ENCODE results near the gene RARS2. TPM values are rescaled to one million over a fixed set of nuclear protein-coding genes. Genes with fewer than 3 reads are reported as not detected.

RARS2 gene
- total RNA-seq, 4 donors from 2014 or later = 26.4 to 48.5 (median 44.8) TPM

DNA sequence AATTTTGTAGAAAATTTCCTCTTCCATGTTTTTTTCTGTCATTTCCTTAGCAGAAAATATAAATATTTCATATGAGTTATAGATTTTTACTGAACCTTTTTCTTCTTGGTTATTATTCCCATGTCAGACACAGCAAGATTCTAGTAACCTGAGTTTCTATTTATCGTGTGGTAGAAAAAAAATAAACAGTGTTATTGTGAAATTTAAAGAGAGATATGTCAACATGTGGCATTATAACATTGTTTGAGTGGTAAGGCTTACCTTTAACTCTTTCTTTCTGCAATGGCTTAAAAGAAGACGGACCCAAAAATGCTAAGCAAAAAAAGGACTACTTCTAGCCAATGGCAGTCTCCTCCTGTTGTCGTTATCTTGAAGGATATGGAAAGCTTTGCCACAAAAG lies 19.0 kb upstream of the RARS2 start:
- Histone ChIP-seq H3K36me3 (peaks cover 0 to 35% (median 0%) of the 10 kb centered on the region in 3 donors), H3K27me3 (no peaks in the 10 kb centered on the region), H3K27ac (no peak overlapping the region), H3K9me3 (no peaks in the 10 kb centered on the region), H3K4me1 (no peaks in the 10 kb centered on the region), H3K4me3 (no peak overlapping the region)
- no peak for TF ChIP-seq POLR2A (IDR thresholded peaks at IDR 0.05)
- TF ChIP-seq, protein P1, sequence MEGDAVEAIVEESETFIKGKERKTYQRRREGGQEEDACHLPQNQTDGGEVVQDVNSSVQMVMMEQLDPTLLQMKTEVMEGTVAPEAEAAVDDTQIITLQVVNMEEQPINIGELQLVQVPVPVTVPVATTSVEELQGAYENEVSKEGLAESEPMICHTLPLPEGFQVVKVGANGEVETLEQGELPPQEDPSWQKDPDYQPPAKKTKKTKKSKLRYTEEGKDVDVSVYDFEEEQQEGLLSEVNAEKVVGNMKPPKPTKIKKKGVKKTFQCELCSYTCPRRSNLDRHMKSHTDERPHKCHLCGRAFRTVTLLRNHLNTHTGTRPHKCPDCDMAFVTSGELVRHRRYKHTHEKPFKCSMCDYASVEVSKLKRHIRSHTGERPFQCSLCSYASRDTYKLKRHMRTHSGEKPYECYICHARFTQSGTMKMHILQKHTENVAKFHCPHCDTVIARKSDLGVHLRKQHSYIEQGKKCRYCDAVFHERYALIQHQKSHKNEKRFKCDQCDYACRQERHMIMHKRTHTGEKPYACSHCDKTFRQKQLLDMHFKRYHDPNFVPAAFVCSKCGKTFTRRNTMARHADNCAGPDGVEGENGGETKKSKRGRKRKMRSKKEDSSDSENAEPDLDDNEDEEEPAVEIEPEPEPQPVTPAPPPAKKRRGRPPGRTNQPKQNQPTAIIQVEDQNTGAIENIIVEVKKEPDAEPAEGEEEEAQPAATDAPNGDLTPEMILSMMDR (IDR thresholded peaks at IDR 0.05) = no peak
- DNase-seq = no peak

DNA sequence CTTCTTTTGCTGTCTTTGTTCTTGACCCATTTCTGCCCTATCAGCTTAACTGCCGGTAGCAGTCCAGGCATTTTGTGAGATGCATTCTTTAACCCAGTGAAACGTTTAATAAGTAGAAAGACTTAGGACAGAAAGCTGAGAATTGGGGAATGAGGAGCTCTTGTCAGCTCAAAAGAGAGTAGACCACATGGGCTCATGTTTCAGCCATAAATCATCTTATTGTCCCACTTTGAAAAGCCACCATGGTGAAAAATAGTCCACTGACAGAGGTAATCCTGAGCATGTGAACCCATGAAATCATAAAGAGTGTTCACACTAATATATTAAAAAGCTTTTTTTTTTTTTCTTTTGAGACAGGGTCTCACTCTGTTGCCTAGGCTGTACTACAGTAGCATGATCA lies 16.4 kb upstream of the RARS2 start:
- TF ChIP-seq POLR2A (IDR thresholded peaks at IDR 0.05) = no peak
- TF ChIP-seq, protein P1 (IDR thresholded peaks at IDR 0.05) = no peak
- Histone ChIP-seq H3K27ac (no peak overlapping the region), H3K36me3 (peaks cover 0 to 13% (median 0%) of the 10 kb centered on the region in 3 donors), H3K4me3 (no peak overlapping the region), H3K27me3 (no peaks in the 10 kb centered on the region), H3K4me1 (no peaks in the 10 kb centered on the region), H3K9me3 (no peaks in the 10 kb centered on the region)
- DNase-seq = no peak

DNA sequence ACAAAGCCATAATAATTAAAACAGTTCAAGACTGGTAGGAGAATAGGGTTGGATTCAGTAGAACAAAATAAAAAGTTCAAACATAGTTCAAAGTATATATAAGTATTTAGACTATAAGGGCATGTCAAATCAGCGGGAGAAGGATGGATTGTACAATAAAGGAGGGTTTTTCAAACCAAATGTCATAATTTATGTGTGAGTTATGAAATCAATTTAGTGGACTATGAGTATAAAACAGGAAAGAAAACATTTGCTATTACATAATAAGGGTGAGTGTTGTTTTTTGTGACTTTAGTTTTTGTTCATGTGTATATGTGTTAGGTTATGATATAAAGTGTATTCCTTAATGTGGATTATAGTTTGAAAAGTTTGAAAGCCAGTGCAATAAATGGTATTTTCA lies 10.8 kb upstream of the RARS2 start:
- no peaks in the 10 kb centered on the region for H3K4me1 ChIP-seq
- no peak for DNase-seq
- no peak overlapping the region for H3K4me3 ChIP-seq
- TF ChIP-seq, protein P1 (IDR thresholded peaks at IDR 0.05) = no peak
- TF ChIP-seq POLR2A (IDR thresholded peaks at IDR 0.05) = no peak
- H3K27me3 ChIP-seq = no peaks in the 10 kb centered on the region
- no peak overlapping the region for H3K27ac ChIP-seq
- H3K36me3 ChIP-seq = peaks cover 0 to 6% (median 0%) of the 10 kb centered on the region in 3 donors
- H3K9me3 ChIP-seq = no peaks in the 10 kb centered on the region

DNA sequence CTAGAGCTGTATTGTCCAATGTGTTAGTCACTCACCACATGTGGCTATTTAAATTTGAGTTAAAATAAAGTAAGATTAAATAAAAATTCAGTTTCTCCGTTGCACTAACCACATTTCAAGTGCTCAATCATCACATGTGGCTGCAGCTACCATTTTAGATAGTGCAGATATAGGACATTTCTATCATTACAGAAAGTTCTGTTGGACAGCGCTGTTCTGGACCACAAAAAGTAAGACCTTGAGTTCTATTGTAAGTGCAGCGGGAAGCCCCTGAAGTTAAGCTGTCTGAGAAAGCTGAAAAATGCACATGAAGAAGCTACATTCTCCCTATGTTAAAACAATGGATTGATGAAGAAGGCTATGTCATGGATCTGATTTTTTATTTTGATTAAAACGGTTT lies 1.2 kb upstream of the RARS2 start:
- Histone ChIP-seq H3K9me3 (no peaks in the 10 kb centered on the region), H3K4me3 (peak overlapping the region in 3 of 4 donors; percentile 68 to 88 (median 80)), H3K4me1 (peaks cover 0 to 37% (median 18%) of the 10 kb centered on the region in 4 donors), H3K27me3 (no peaks in the 10 kb centered on the region), H3K36me3 (peaks cover 0 to 13% (median 0%) of the 10 kb centered on the region in 3 donors), H3K27ac (no peak overlapping the region)
- no peak for DNase-seq
- no peak for TF ChIP-seq POLR2A (IDR thresholded peaks at IDR 0.05)
- TF ChIP-seq, protein P1 (IDR thresholded peaks at IDR 0.05) = no peak

DNA sequence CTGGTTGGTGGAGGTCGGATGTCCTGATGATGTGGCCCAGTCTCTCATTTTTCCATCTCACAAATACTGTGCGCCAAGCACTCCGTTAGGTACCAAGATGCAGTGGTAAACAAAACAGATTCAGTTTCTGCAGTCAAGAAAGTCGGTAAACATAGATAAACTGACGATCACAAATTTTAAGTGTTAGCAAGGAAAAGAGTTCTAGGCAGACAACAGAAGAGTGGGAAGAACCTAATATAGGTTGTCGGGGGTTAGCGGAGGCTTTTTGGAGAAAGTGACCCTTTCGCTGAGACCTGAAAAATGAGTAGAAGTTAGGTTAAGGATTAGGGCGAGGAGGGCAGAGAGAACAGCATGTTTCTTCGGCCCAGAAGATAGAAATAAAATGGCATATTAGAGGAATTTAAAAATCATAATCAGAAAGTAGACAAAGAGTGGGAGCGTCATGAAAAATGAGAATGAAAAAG lies 662 bp upstream of the RARS2 start:
- peak overlapping the region; percentile 68 to 88 (median 79) for H3K4me3 ChIP-seq
- H3K9me3 ChIP-seq = no peaks in the 10 kb centered on the region
- DNase-seq = no peak
- TF ChIP-seq, protein P1 (IDR thresholded peaks at IDR 0.05) = no peak
- no peak for TF ChIP-seq POLR2A (IDR thresholded peaks at IDR 0.05)
- peak overlapping the region; percentile 84 to 87 (median 84) for H3K27ac ChIP-seq
- H3K4me1 ChIP-seq = peaks cover 0 to 37% (median 18%) of the 10 kb centered on the region in 4 donors
- H3K36me3 ChIP-seq = peaks cover 0 to 7% (median 0%) of the 10 kb centered on the region in 3 donors
- H3K27me3 ChIP-seq = no peaks in the 10 kb centered on the region
